H9 (cell line): ENCODE data around the gene CEP250. TPM values are rescaled to one million over a fixed set of nuclear protein-coding genes. Genes with fewer than 3 reads are reported as not detected.

Experiments used
- DNase-seq: peaks from one replicate; pipeline ENCODE4 v3.0.0-alpha.2; 2017
- H2AFZ ChIP-seq: one replicate; pipeline ENCODE4 v1.6.1; 2013; ENCODE audit warnings: mild to moderate bottlenecking, low read length, control low read depth, moderate library complexity
- H2AK5ac ChIP-seq: 2 replicates; pipeline ENCODE4 v1.6.1; 2013; ENCODE audit warnings: low read length, control low read depth, mixed read lengths; ENCODE audit not compliant: insufficient read length
- H2BK120ac ChIP-seq: one replicate; pipeline ENCODE4 v1.6.1; 2013; ENCODE audit warnings: low read depth, mild to moderate bottlenecking, low read length, control low read depth, inconsistent platforms; ENCODE audit not compliant: poor library complexity, severe bottlenecking
- H2BK12ac ChIP-seq: 2 replicates; pipeline ENCODE4 v1.6.1; 2013; ENCODE audit warnings: low read length, control low read depth, mixed read lengths, low read depth; ENCODE audit not compliant: insufficient read length
- H2BK15ac ChIP-seq: 2 replicates; pipeline ENCODE4 v1.6.1; 2013; ENCODE audit warnings: low read depth, low read length, control low read depth
- H2BK20ac ChIP-seq: one replicate; pipeline ENCODE4 v1.6.1; 2013; ENCODE audit warnings: low read depth, mild to moderate bottlenecking, low read length, control low read depth, inconsistent platforms; ENCODE audit not compliant: poor library complexity, severe bottlenecking
- H2BK5ac ChIP-seq: 2 replicates; pipeline ENCODE4 v1.6.1; 2013; ENCODE audit warnings: low read length, control low read depth, mixed read lengths; ENCODE audit not compliant: insufficient read length
- H3K14ac ChIP-seq: 2 replicates; pipeline ENCODE4 v1.6.1; 2013; ENCODE audit warnings: low read length, control low read depth; ENCODE audit not compliant: insufficient read depth
- H3K18ac ChIP-seq: 2 replicates; pipeline ENCODE4 v1.6.1; 2013; ENCODE audit warnings: low read depth, mild to moderate bottlenecking, mixed read lengths, low read length, control low read depth; ENCODE audit not compliant: insufficient read length
- H3K23ac ChIP-seq: 2 replicates; pipeline ENCODE4 v1.6.1; 2013; ENCODE audit warnings: low read length, control low read depth, mixed read lengths, low read depth; ENCODE audit not compliant: insufficient read length
- H3K23me2 ChIP-seq: 2 replicates; pipeline ENCODE4 v1.6.1; 2013; ENCODE audit warnings: low read depth, mild to moderate bottlenecking, mixed read lengths, low read length, control low read depth; ENCODE audit not compliant: insufficient read length, poor library complexity, severe bottlenecking
- H3K27ac ChIP-seq: 2 replicates; pipeline ENCODE4 v1.5.1; 2013; ENCODE audit warnings: low read length, control low read depth, mixed read lengths, low read depth; ENCODE audit not compliant: insufficient read length
- H3K27me3 ChIP-seq: 2 replicates; pipeline ENCODE4 v1.6.1; 2013; ENCODE audit warnings: low read length, control low read depth, inconsistent platforms; ENCODE audit not compliant: insufficient read depth
- H3K4ac ChIP-seq: 2 replicates; pipeline ENCODE4 v1.6.1; 2013; ENCODE audit warnings: low read depth, mild to moderate bottlenecking, control low read depth, inconsistent platforms, low read length, moderate library complexity
- H3K4me1 ChIP-seq: 2 replicates; pipeline ENCODE4 v1.6.1; 2013; ENCODE audit warnings: low read length, control low read depth, inconsistent platforms; ENCODE audit not compliant: insufficient read depth
- H3K4me2 ChIP-seq: 2 replicates; pipeline ENCODE4 v1.6.1; 2013; ENCODE audit warnings: low read length, control low read depth, mixed read lengths; ENCODE audit not compliant: insufficient read length, insufficient read depth
- H3K56ac ChIP-seq: 2 replicates; pipeline ENCODE4 v1.6.1; 2013; ENCODE audit warnings: low read depth, mild to moderate bottlenecking, mixed read lengths, low read length, control low read depth; ENCODE audit not compliant: insufficient read length
- H3K79me1 ChIP-seq: 2 replicates; pipeline ENCODE4 v1.6.1; 2013; ENCODE audit warnings: low read depth, mild to moderate bottlenecking, moderate library complexity, low read length, control low read depth, inconsistent platforms; ENCODE audit not compliant: insufficient read depth, poor library complexity, severe bottlenecking
- H3K79me2 ChIP-seq: 2 replicates; pipeline ENCODE4 v1.6.1; 2013; ENCODE audit warnings: low read length, control low read depth, inconsistent platforms; ENCODE audit not compliant: insufficient read depth
- H3K9ac ChIP-seq: 2 replicates; pipeline ENCODE4 v1.6.1; 2013; ENCODE audit warnings: low read length, control low read depth, mixed read lengths; ENCODE audit not compliant: insufficient read length; ENCODE audit errors: extremely low read depth
- H3K9me3 ChIP-seq: one replicate; pipeline ENCODE4 v1.6.1; 2013; ENCODE audit warnings: low read depth, low read length, inconsistent platforms; ENCODE audit not compliant: control insufficient read depth
- H3T11ph ChIP-seq: one replicate; pipeline ENCODE4 v1.6.1; 2013; ENCODE audit warnings: mild to moderate bottlenecking, low read length, control low read depth, inconsistent platforms
- H4K20me1 ChIP-seq: one replicate; pipeline ENCODE4 v1.6.1; 2013; ENCODE audit not compliant: control insufficient read depth, insufficient read length, insufficient read depth
- H4K5ac ChIP-seq: 2 replicates; pipeline ENCODE4 v1.6.1; 2013; ENCODE audit warnings: low read depth, mild to moderate bottlenecking, mixed read lengths, low read length, control low read depth; ENCODE audit not compliant: insufficient read length
- H4K8ac ChIP-seq: replicated peaks from 2 replicates; pipeline ENCODE4 v1.6.1; 2013; ENCODE audit warnings: low read length, control low read depth, mixed read lengths, low read depth; ENCODE audit not compliant: insufficient read length
- H4K91ac ChIP-seq: 2 replicates; pipeline ENCODE4 v1.6.1; 2013; ENCODE audit warnings: low read depth, mild to moderate bottlenecking, moderate library complexity, mixed read lengths, low read length, control low read depth; ENCODE audit not compliant: insufficient read length
- H3K27ac Mint-ChIP-seq, 3 experiments: 2 replicates in 2 of 3; 3 replicates in 1 of 3; pipeline ENCODE4 v1.8.0; 2020 to 2021; ENCODE audit warnings: mixed read lengths in 3 of 3, mild to moderate bottlenecking in 1 of 3, moderate library complexity in 1 of 3
- H3K27me3 Mint-ChIP-seq: 2 replicates; pipeline ENCODE4 v1.8.0; 2021; ENCODE audit warnings: low read depth, mild to moderate bottlenecking, moderate library complexity, mixed read lengths
- H3K36me3 Mint-ChIP-seq, 3 experiments: 2 replicates in 2 of 3; 3 replicates in 1 of 3; pipeline ENCODE4 v1.8.0; 2020 to 2021; ENCODE audit warnings: low read depth in 3 of 3, mixed read lengths in 3 of 3; ENCODE audit not compliant: insufficient read depth in 1 of 3
- H3K4me1 Mint-ChIP-seq, 2 experiments: 2 replicates each; pipeline ENCODE4 v1.8.0; 2020; ENCODE audit warnings: mixed read lengths in 2 of 2
- H3K4me3 Mint-ChIP-seq, 2 experiments: 2 replicates in 1 of 2; 3 replicates in 1 of 2; pipeline ENCODE4 v1.8.0; 2020 to 2021; ENCODE audit warnings: mild to moderate bottlenecking in 2 of 2, mixed read lengths in 2 of 2, moderate library complexity in 1 of 2
- H3K9me3 Mint-ChIP-seq, 2 experiments: 2 replicates in 1 of 2; 3 replicates in 1 of 2; pipeline ENCODE4 v1.8.0; 2020; ENCODE audit warnings: mild to moderate bottlenecking in 2 of 2, mixed read lengths in 2 of 2, moderate library complexity in 1 of 2
- CTCF ChIP-seq: fragments of 200-600 bp; sonication (generic); conservative IDR thresholded peaks from 3 replicates; pipeline ENCODE4 v1.8.0; 2021; ENCODE audit warnings: antibody characterized with exemption, mild to moderate bottlenecking
- WGBS: extraction: QIAGEN DNeasy Blood & Tissue Kit; methylation state at CpG from one replicate; pipeline ENCODE4 v1.1.7; 2013; ENCODE audit warnings: missing lambda C conversion rate, low lambda C conversion rate, mixed read lengths; ENCODE audit not compliant: insufficient read length; ENCODE audit errors: extremely low coverage; 5-methylcytosine and 5-hydroxymethylcytosine counted together
- total RNA-seq: library from RNA; stranded (reverse); gene quantifications from 2 replicates; pipeline ENCODE4 v1.2.1, GENCODE V29; 2021

CEP250 gene
- total RNA-seq, 1 experiment from 2014 or later, result 29.8 TPM

- Histone ChIP-seq H3K79me1 (no peaks in the 10 kb centered on the region), H3K56ac (no peak overlapping the region), H4K8ac (no peak overlapping the region), H2BK12ac (no peak overlapping the region), H4K20me1 (no peaks in the 10 kb centered on the region), H3K4ac (no peak overlapping the region), H3K14ac (no peak overlapping the region), H3K4me1 (no peaks in the 10 kb centered on the region; the same call in 1 of the 2 replicates), H2BK20ac (no peak overlapping the region), H3K9ac (no peak overlapping the region), H3K23me2 (no peaks in the 10 kb centered on the region), H4K5ac (no peak overlapping the region), H2BK120ac (no peak overlapping the region), H2BK5ac (no peak overlapping the region), H2AK5ac (no peak overlapping the region), H3K18ac (no peak overlapping the region), H4K91ac (no peak overlapping the region), H3K27ac (no peak overlapping the region), H3K27me3 (no peaks in the 10 kb centered on the region), H2BK15ac (no peak overlapping the region), H3K23ac (no peak overlapping the region), H3K9me3 (no peaks in the 10 kb centered on the region), H3K4me2 (no peak overlapping the region), H3T11ph (no peak overlapping the region), H2AFZ (no peak overlapping the region), H3K79me2 (no peaks in the 10 kb centered on the region)
- no peak for TF ChIP-seq CTCF
- Mint-ChIP-seq H3K4me3 (no peak overlapping the region), H3K4me1 (peaks cover 16 to 50% of the 10 kb centered on the region in 2 experiments), H3K36me3 (no peaks in the 10 kb centered on the region), H3K27me3 (peaks cover 3% of the 10 kb centered on the region), H3K9me3 (no peaks in the 10 kb centered on the region), H3K27ac (peak overlapping the region in 2 of 3 experiments; percentile 25 to 28; a peak in 1 of 7 replicates)
- DNase-seq, result no peak
- no CpG with 5 or more reads among the region's 4 CpGs for WGBS
These were observed 19.2 kb upstream of the CEP250 start for GRCh38 chr20:35436177-35436573.
